Adrenal gland (tissue), 12 donors: ENCODE results near the gene TACC2. TPM values are rescaled to one million over a fixed set of nuclear protein-coding genes. Genes with fewer than 3 reads are reported as not detected.

Experiments
- DNase-seq, 7 donors: peaks; one replicate each; pipeline ENCODE4 v3.0.0-alpha.2; 2019 to 2020
- H3K27ac ChIP-seq, 5 donors: fragments of 200-600 bp; sonication (generic) in 4 of 5; 1 replicate in 3 of 5; 2 replicates in 2 of 5; pipeline versions ENCODE4 v1.5.1 to v1.8.0; 2016 to 2020; ENCODE audit warnings: mild to moderate bottlenecking in 1 of 5
- H3K27me3 ChIP-seq: fragments of 200-600 bp; 2 replicates; pipeline ENCODE4 v1.8.0; 2021
- H3K36me3 ChIP-seq, 2 donors: fragments of 200-600 bp; replicated peaks in 1 of 2; 1 replicate in 1 of 2; 2 replicates in 1 of 2; pipeline versions ENCODE4 v1.5.1 to v1.8.0; 2018 to 2022
- H3K4me1 ChIP-seq, 2 donors: fragments of 200-600 bp; replicated peaks in 1 of 2; 1 replicate in 1 of 2; 2 replicates in 1 of 2; pipeline versions ENCODE4 v1.5.1 to v1.8.0; 2018 to 2021
- H3K4me3 ChIP-seq, 4 donors: fragments of 200-600 bp; sonication (generic) in 3 of 4; one replicate each; pipeline ENCODE4 v1.5.1; 2016 to 2018
- H3K9me3 ChIP-seq, 3 donors: fragments of 200-600 bp; sonication (generic) in 1 of 3; replicated peaks in 1 of 3; 1 replicate in 2 of 3; 2 replicates in 1 of 3; pipeline versions ENCODE4 v1.5.1 to v1.8.0; 2016 to 2021
- POLR2A ChIP-seq, 2 donors: fragments of 450-650 bp; IDR thresholded peaks; one replicate each; pipeline ENCODE4 v1.6.1; 2017; ENCODE audit warnings: antibody characterized with exemption in 2 of 2, mild to moderate bottlenecking in 2 of 2, moderate library complexity in 1 of 2
- WGBS, 4 donors: extraction: QIAGEN DNeasy Blood & Tissue Kit in 2 of 4; methylation state at CpG; one replicate each; pipeline versions ENCODE4 v1.1.5 to v1.1.7; 2013 to 2017; 5-methylcytosine and 5-hydroxymethylcytosine counted together
- intact Hi-C, 2 donors: fragments of 100-400 bp; cut with DNase I; formaldehyde crosslinking; loops; one replicate each; pipeline versions ENCODE4 v1.14.1 to v1.15.0; 2022 to 2023
- polyA plus RNA-seq, 3 donors: library from polyadenylated mRNA; stranded (reverse); fragments of 200-250 nt in 2 of 3; fragments of 350-450 nt in 1 of 3; fragmentation: Illumina TruSeq in 1 of 3; extraction: RNeasy Lipid Tissue Mini Kit (QIAGEN cat#74804) in 1 of 3; gene quantifications; one replicate each; pipeline ENCODE4 v1.2.3, GENCODE V29; 2013 to 2014
- total RNA-seq, 9 donors: library from RNA; depleted of rRNA in 4 of 9; stranded (reverse); fragments of >200 nt in 4 of 9; fragments of 120-200 nt in 1 of 9; fragmentation: NEBNext Ultra II Directional in 1 of 9; extraction: Animal tissue kit (Norgen Biotek cat#: 25700) in 1 of 9; gene quantifications; one replicate each; pipeline versions ENCODE4 v1.1.0 to v1.2.4, GENCODE V29; 2013 to 2023
- TF ChIP-seq, protein P1 (sequence below), 6 experiments: fragments of 450-650 bp in 4 of 6; fragments of 200-600 bp in 2 of 6; sonication (generic) in 1 of 6; IDR thresholded peaks; 1 replicate in 5 of 6; 2 replicates in 1 of 6; pipeline versions ENCODE4 v1.5.1 to v1.8.0; 2016 to 2021; ENCODE audit warnings: antibody characterized with exemption in 6 of 6, mild to moderate bottlenecking in 2 of 6, moderate library complexity in 1 of 6
- donor health status: healthy with polysubstance abuse.
- donor health status: Bipolar disorder and iron deficiency.
- donor health status: DM: yes; HTN: yes; CAD: no.
- donor health status: DM: no; HTN: no; CAD: no.
- donor health status: DM: no; HTN: no; CAD: no.
- donor health status: DM: yes; HTN: yes; CAD: no.

The TACC2 gene
- total and polyA plus RNA-seq, 12 donors: 11.3 to 45.7 (median 26.3) TPM

DNA sequence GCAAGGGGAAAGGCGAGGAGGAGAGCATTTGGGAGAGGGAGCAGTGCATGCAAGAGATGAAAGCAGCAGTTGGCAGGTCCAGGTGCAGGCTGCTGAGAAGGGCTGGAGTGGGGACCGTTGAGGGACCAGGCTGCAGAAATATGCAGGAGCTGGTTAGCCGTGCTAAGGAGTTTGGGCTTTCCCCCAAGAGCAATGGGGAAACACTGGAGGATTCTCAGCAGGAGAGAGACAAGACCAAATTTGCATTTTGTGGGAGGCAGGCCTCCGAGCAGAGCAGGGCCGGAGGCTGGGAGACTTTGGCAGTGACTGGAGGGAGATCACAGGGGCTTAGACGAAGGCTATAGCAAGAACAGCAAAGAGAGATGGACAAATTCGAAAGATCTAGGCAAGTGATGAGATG lies 293.9 kb downstream of the TACC2 start:
- intact Hi-C loops: no loop called here
- no peak for DNase-seq

DNA sequence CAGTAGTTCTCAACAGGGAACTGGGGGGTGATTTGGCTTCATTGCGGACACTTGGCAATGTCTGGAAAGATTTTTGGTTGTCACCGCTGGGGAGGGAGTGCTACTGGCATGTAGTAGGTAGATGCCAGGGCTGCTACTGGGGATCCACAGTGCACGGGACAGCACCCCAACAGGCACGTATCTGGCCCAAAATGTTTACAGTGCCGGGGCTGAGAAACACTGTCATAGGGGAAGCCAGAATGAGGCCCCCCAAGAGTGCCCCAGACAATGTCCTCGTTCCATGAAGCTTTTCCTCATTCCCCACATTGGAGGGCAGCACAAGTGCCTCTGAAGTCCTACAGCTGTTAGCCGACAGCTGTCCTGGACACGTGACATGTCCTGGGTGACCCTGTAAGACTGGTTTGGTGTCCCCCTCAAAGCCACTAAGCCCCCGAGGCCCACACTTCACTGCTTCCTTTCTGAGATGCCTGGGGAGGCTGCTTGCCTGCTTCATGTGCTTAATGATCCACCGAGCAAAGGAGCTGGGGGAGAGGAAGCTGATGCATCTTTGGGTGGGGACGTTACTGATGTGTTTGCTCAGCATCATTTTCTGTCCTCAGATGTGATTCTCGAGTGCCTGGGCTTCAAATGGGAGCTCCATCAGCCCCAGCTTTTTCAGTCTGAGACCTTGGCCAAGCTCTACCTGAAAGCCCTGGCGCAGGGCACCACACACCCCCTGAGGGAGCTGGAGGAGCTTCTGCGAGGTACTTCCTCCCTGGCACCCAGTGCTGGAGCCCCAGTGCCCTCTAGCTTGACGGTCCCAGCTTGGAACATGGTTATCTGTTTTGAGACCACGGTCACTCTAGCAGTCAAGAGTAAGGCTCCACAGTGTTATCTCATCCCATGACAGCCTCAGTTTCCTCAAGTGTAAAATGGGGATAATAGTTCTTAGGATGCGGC lies 296.8 kb downstream of the TACC2 start:
- intact Hi-C loops: no loop called here
- peak in 1 of 7 donors; percentile 29 for DNase-seq
- 76 to 86% (median 80%) methylated on average over 15 to 17 of the region's 17 CpGs for WGBS, 4 donors
- TF ChIP-seq, protein P1, sequence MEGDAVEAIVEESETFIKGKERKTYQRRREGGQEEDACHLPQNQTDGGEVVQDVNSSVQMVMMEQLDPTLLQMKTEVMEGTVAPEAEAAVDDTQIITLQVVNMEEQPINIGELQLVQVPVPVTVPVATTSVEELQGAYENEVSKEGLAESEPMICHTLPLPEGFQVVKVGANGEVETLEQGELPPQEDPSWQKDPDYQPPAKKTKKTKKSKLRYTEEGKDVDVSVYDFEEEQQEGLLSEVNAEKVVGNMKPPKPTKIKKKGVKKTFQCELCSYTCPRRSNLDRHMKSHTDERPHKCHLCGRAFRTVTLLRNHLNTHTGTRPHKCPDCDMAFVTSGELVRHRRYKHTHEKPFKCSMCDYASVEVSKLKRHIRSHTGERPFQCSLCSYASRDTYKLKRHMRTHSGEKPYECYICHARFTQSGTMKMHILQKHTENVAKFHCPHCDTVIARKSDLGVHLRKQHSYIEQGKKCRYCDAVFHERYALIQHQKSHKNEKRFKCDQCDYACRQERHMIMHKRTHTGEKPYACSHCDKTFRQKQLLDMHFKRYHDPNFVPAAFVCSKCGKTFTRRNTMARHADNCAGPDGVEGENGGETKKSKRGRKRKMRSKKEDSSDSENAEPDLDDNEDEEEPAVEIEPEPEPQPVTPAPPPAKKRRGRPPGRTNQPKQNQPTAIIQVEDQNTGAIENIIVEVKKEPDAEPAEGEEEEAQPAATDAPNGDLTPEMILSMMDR (IDR thresholded peaks at IDR 0.05): no peak
- TF ChIP-seq POLR2A (IDR thresholded peaks at IDR 0.05): no peak
- no peak overlapping the region for H3K27ac ChIP-seq
- no peaks in the 10 kb centered on the region for H3K27me3 ChIP-seq
- H3K4me3 ChIP-seq: no peak overlapping the region
- no peaks in the 10 kb centered on the region for H3K4me1 ChIP-seq
- H3K9me3 ChIP-seq: no peaks in the 10 kb centered on the region
- no peaks in the 10 kb centered on the region for H3K36me3 ChIP-seq

More for the DNA sequence above, 293.9 kb downstream of the TACC2 start:
- 69 to 76% (median 71%) methylated on average over 7 of the region's 7 CpGs for WGBS, 4 donors
- Histone ChIP-seq H3K9me3 (no peaks in the 10 kb centered on the region), H3K36me3 (no peaks in the 10 kb centered on the region), H3K27ac (no peak overlapping the region), H3K4me3 (no peak overlapping the region), H3K4me1 (no peaks in the 10 kb centered on the region), H3K27me3 (no peaks in the 10 kb centered on the region)
- no peak for TF ChIP-seq POLR2A (IDR thresholded peaks at IDR 0.05)
- TF ChIP-seq, protein P1 (IDR thresholded peaks at IDR 0.05): no peak

DNA sequence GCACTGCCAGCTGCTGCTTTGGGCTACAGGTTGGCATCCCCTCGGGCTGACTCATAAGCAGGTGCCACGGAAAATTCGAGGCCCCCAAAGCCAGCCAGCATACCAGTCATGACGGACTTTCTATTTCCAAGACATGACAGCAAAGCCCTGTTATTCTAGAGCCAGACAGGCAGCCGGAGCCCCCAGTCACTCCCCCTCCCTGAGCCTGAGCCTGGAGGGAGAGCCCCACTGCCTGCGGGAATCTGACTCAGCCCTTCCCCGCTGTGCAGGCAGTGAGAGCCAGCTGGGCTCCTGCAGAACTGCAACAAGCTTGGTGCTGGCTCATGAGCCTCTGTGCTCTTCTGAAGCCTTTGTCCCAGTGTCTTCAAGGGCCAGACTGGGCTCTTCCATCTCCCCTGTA lies 297.9 kb downstream of the TACC2 start:
- H3K27me3 ChIP-seq: no peaks in the 10 kb centered on the region
- no peaks in the 10 kb centered on the region for H3K4me1 ChIP-seq
- H3K36me3 ChIP-seq: no peaks in the 10 kb centered on the region
- DNase-seq: peak in 1 of 7 donors; percentile 47
- no peak overlapping the region for H3K27ac ChIP-seq
- no peak overlapping the region for H3K4me3 ChIP-seq
- TF ChIP-seq POLR2A (IDR thresholded peaks at IDR 0.05): no peak
- TF ChIP-seq, protein P1 (IDR thresholded peaks at IDR 0.05): no peak
- no peaks in the 10 kb centered on the region for H3K9me3 ChIP-seq
- 58 to 75% (median 70%) methylated on average over 7 of the region's 7 CpGs for WGBS, 4 donors
- intact Hi-C loops: no loop called here

DNA sequence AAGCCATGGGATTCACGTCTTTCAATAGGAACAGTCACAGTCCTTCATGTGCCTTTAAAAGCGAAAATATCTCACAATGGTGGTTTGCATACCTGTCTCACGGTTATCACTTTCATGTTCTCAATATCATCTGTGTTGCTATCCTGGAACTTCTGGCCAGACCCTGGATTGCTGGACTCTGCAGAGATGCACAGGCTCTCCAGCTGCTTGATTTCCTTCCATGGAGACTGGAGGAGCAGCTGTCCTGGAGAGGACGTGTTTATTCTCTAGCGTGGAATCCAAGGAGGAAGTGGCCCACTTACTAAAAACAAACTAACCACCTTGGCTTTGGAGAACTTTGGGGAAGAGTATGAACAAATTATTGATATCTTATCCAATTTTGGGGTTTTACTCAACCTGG lies 298.6 kb downstream of the TACC2 start:
- Histone ChIP-seq H3K36me3 (no peaks in the 10 kb centered on the region), H3K27ac (no peak overlapping the region), H3K4me3 (no peak overlapping the region), H3K9me3 (no peaks in the 10 kb centered on the region), H3K4me1 (no peaks in the 10 kb centered on the region), H3K27me3 (no peaks in the 10 kb centered on the region)
- DNase-seq: peak in 1 of 7 donors; percentile 15
- TF ChIP-seq, protein P1 (IDR thresholded peaks at IDR 0.05): no peak
- intact Hi-C loops: no loop called here
- WGBS, 4 donors: 63 to 68% (median 65%) methylated on average over 5 of the region's 5 CpGs
